GM10266 (cell line): Measurements from ENCODE around the gene AFF3.

ENCODE experiments used
- DNase-seq: peaks from one replicate; pipeline ENCODE4 v3.0.0; 2012; ENCODE audit errors: extremely low spot score
- CTCF ChIP-seq: IDR thresholded peaks from 2 replicates; pipeline ENCODE4 v1.5.1; 2012; ENCODE audit warnings: mild to moderate bottlenecking, low read depth; ENCODE audit not compliant: control insufficient read depth, insufficient read depth; ENCODE audit errors: missing control alignments

The AFF3 gene

GRCh38 chr2:99695130-99695943, 447.1 kb downstream of the AFF3 start:
- no peak for TF ChIP-seq CTCF
- DNase-seq = no peak

- no peak for TF ChIP-seq CTCF
Observed at GRCh38 chr2:99694331-99694730, 448.1 kb downstream of the AFF3 start.

GRCh38 chr2:99692785-99693184, 449.6 kb downstream of the AFF3 start:
- TF ChIP-seq CTCF = no peak
- DNase-seq = no peak

More at GRCh38 chr2:99694331-99694730, 448.1 kb downstream of the AFF3 start:
- no peak for DNase-seq

GRCh38 chr2:99691926-99692325, 450.5 kb downstream of the AFF3 start:
- no peak for TF ChIP-seq CTCF
- no peak for DNase-seq

- no peak for TF ChIP-seq CTCF
- DNase-seq = no peak
Observed at GRCh38 chr2:99689145-99689742, 453.1 kb downstream of the AFF3 start.

GRCh38 chr2:99688699-99689098, 453.7 kb downstream of the AFF3 start:
- DNase-seq = no peak
- no peak for TF ChIP-seq CTCF
